Stimulated activated CD8-positive, alpha-beta memory T cell treated with anti-CD3 and anti-CD28 coated beads, Interleukin-4, amount 100 ng/mL, for 48 hours (primary cell): ENCODE data around the gene C6orf136.
"Not testable (repeated sequence)": the region's sequence is repeated elsewhere in the genome, so short reads cannot be mapped to it uniquely, and the experiment has no call there.

Experiments
- DNase-seq: peaks from one replicate; pipeline ENCODE4 v3.0.0-alpha.2; 2020

Gene C6orf136

GRCh38 chr6:30615958-30616810 is 30.7 kb upstream of the C6orf136 start:
- DNase-seq = no peak

- peak; percentile 97 for DNase-seq
Measured at GRCh38 chr6:30616811-30617564, 29.9 kb upstream of the C6orf136 start, which contains the start of gene PPP1R10. Gene PPP1R10 (minus strand): TSS chr6:30617243. CDS start chr6:30609944, 7,299 bp downstream.

- peak; percentile 97 for DNase-seq
Measured at GRCh38 chr6:30617565-30618269, 29.2 kb upstream of the C6orf136 start, which contains the start of gene MRPS18B. Gene MRPS18B (plus strand): TSS chr6:30617840. CDS start chr6:30617866, 26 bp downstream.

- DNase-seq = no peak
Measured at GRCh38 chr6:30618270-30618797, 28.6 kb upstream of the C6orf136 start.

GRCh38 chr6:30619561-30619960 is 27.4 kb upstream of the C6orf136 start:
- no peak for DNase-seq

GRCh38 chr6:30625511-30625910 is 21.4 kb upstream of the C6orf136 start:
- no peak for DNase-seq

- peak; percentile 93 for DNase-seq
Measured at GRCh38 chr6:30626484-30627366, 20.2 kb upstream of the C6orf136 start, which contains the start of gene ATAT1. Gene ATAT1 (plus strand): TSS chr6:30626874.

- DNase-seq = no peak
Measured at GRCh38 chr6:30635834-30636233, 11.1 kb upstream of the C6orf136 start.

GRCh38 chr6:30640481-30640880 is 6.5 kb upstream of the C6orf136 start:
- DNase-seq = no peak

GRCh38 chr6:30641048-30641447 is 5.9 kb upstream of the C6orf136 start:
- no peak for DNase-seq

GRCh38 chr6:30643656-30644055 is 3.3 kb upstream of the C6orf136 start:
- no peak for DNase-seq

- no peak for DNase-seq
Measured at GRCh38 chr6:30644769-30645168, 2.2 kb upstream of the C6orf136 start.

GRCh38 chr6:30645989-30646388 is 944 bp upstream of the C6orf136 start:
- no peak for DNase-seq

GRCh38 chr6:30647242-30648116 is 546 bp downstream of the C6orf136 start:
- DNase-seq = peak; percentile 87

- DNase-seq = no peak
Measured at GRCh38 chr6:30651143-30651542, 4.2 kb downstream of the C6orf136 start.

- DNase-seq = no peak
Measured at GRCh38 chr6:30654798-30655742, 8.1 kb downstream of the C6orf136 start.

GRCh38 chr6:30655743-30656094 is 8.8 kb downstream of the C6orf136 start:
- no peak for DNase-seq

- DNase-seq = no peak
Measured at GRCh38 chr6:30656513-30656912, 9.6 kb downstream of the C6orf136 start.

GRCh38 chr6:30657454-30657853 is 10.5 kb downstream of the C6orf136 start:
- DNase-seq = no peak

- not testable (repeated sequence) for DNase-seq
Measured at GRCh38 chr6:30657922-30658321, 11.0 kb downstream of the C6orf136 start.
